SK-N-SH (cell line): ENCODE results near the gene MAP3K12. TPM values are rescaled to one million over a fixed set of nuclear protein-coding genes. Genes with fewer than 3 reads are reported as not detected.

ENCODE experiments used
- CTCF ChIA-PET: fragments of 300-600, 350-600 bp; formaldehyde crosslinking; extraction: SDS; loops from one replicate; lab custom pipeline; 2021; lab: Yijun Ruan, JAX
- POLR2A ChIA-PET: fragments of 350-600 bp; sonication (Branson Sonifier 250); formaldehyde crosslinking; extraction: SDS; loops from one replicate; lab custom pipeline; 2020; ENCODE audit warnings: antibody characterized with exemption, inconsistent platforms; lab: Yijun Ruan, JAX
- DNase-seq: peaks from one replicate; pipeline ENCODE4 v3.0.0; 2012
- H2AFZ ChIP-seq: fragments of 200-600 bp; sonication (generic); 2 replicates; pipeline ENCODE4 v1.8.1; 2016; ENCODE audit warnings: antibody characterized with exemption, mild to moderate bottlenecking, low read depth
- H3F3A ChIP-seq: fragments of 200-600 bp; sonication (generic); replicated peaks from 2 replicates; pipeline ENCODE3; 2016; ENCODE audit warnings: antibody characterized with exemption, mild to moderate bottlenecking; ENCODE audit not compliant: insufficient read depth
- H3K27ac ChIP-seq, 2 experiments: fragments of 200-500 bp in 1 of 2; fragments of 200-600 bp in 1 of 2; sonication (Bioruptor generic) in 1 of 2; sonication (generic), shearing (Covaris generic) in 1 of 2; 2 replicates each; pipeline versions ENCODE4 v1.5.1 to v1.6.1; 2014 to 2016; ENCODE audit warnings: low read depth in 2 of 2, inconsistent platforms in 1 of 2, low read length in 1 of 2, mild to moderate bottlenecking in 1 of 2, mixed read lengths in 1 of 2
- H3K27me3 ChIP-seq: fragments of 200-600 bp; sonication (generic), shearing (Covaris generic); 2 replicates; pipeline ENCODE4 v1.6.1; 2016; ENCODE audit warnings: mixed run types; ENCODE audit not compliant: insufficient read depth
- H3K36me3 ChIP-seq, 2 experiments: fragments of 200-500 bp in 1 of 2; fragments of 200-600 bp in 1 of 2; sonication (Bioruptor generic) in 1 of 2; sonication (generic) in 1 of 2; replicated peaks in 1 of 2; 2 replicates each; pipeline versions ENCODE3 to v1.5.1; 2014 to 2016; ENCODE audit warnings: low read length in 1 of 2, mild to moderate bottlenecking in 1 of 2; ENCODE audit not compliant: insufficient read depth in 2 of 2, control insufficient read depth in 1 of 2
- H3K4me1 ChIP-seq, 2 experiments: fragments of 200-500 bp in 1 of 2; fragments of 200-600 bp in 1 of 2; sonication (Bioruptor generic) in 1 of 2; sonication (generic), shearing (Covaris generic) in 1 of 2; 2 replicates each; pipeline versions ENCODE4 v1.5.1 to v1.6.1; 2014 to 2016; ENCODE audit warnings: low read depth in 1 of 2, low read length in 1 of 2, mixed run types in 1 of 2; ENCODE audit not compliant: insufficient read depth in 2 of 2, control insufficient read depth in 1 of 2
- H3K4me2 ChIP-seq: fragments of 200-600 bp; sonication (generic), shearing (Covaris generic); 2 replicates; pipeline ENCODE4 v1.6.1; 2017; ENCODE audit warnings: mixed run types
- H3K4me3 ChIP-seq, 2 experiments: fragments of 200-500 bp in 1 of 2; fragments of 200-600 bp in 1 of 2; sonication (Bioruptor generic) in 1 of 2; sonication (generic), shearing (Covaris generic) in 1 of 2; 2 replicates each; pipeline versions ENCODE4 v1.5.1 to v1.8.1; 2014 to 2016; ENCODE audit warnings: low read depth in 2 of 2, inconsistent platforms in 1 of 2, low read length in 1 of 2, mild to moderate bottlenecking in 1 of 2, mixed read lengths in 1 of 2, moderate library complexity in 1 of 2
- H3K79me2 ChIP-seq: fragments of 200-600 bp; sonication (generic); 2 replicates; pipeline ENCODE4 v1.8.1; 2017; ENCODE audit warnings: mild to moderate bottlenecking; ENCODE audit not compliant: insufficient read depth
- H3K9ac ChIP-seq: fragments of 200-600 bp; sonication (generic); 2 replicates; pipeline ENCODE4 v1.6.1; 2017; ENCODE audit warnings: mixed run types
- H3K9me2 ChIP-seq: fragments of 200-600 bp; sonication (generic); 2 replicates; pipeline ENCODE4 v1.6.1; 2017; ENCODE audit warnings: mixed run types
- H3K9me3 ChIP-seq: fragments of 200-600 bp; sonication (generic); 2 replicates; pipeline ENCODE4 v1.6.1; 2017; ENCODE audit warnings: mixed run types, mild to moderate bottlenecking, moderate library complexity
- H4K20me1 ChIP-seq: fragments of 200-600 bp; sonication (generic); 2 replicates; pipeline ENCODE4 v1.6.1; 2017; ENCODE audit warnings: mild to moderate bottlenecking, mixed run types; ENCODE audit not compliant: insufficient read depth
- ELF1 ChIP-seq: IDR thresholded peaks from 2 replicates; pipeline ENCODE4 v1.4.0; 2012
- EP300 ChIP-seq, 2 experiments: IDR thresholded peaks; 2 replicates each; pipeline versions ENCODE4 v1.4.0 to v1.6.1; 2012; ENCODE audit warnings: borderline replicate concordance in 1 of 2, low read depth in 1 of 2, low read length in 1 of 2
- EZH2phosphoT487 ChIP-seq: fragments of 200-600 bp; sonication (generic); IDR thresholded peaks from 2 replicates; pipeline ENCODE4 v1.6.1; 2017; ENCODE audit warnings: low read depth, mixed run types, mild to moderate bottlenecking, antibody characterized with exemption, moderate library complexity, borderline replicate concordance
- FOXJ3 ChIP-seq: sonication (generic); formaldehyde crosslinking; IDR thresholded peaks from 2 replicates; pipeline ENCODE4 v1.5.1; 2020; ENCODE audit warnings: mild to moderate bottlenecking, missing genetic modification reagents
- FOXM1 ChIP-seq: IDR thresholded peaks from 2 replicates; pipeline ENCODE4 v1.4.0; 2012; ENCODE audit warnings: low read depth, mild to moderate bottlenecking
- GATA2 ChIP-seq: sonication (generic); formaldehyde crosslinking; IDR thresholded peaks from 2 replicates; pipeline ENCODE4 v1.5.0; 2020; ENCODE audit warnings: mild to moderate bottlenecking, missing genetic modification reagents
- IRF3 ChIP-seq: fragments of 150-350 bp; IDR thresholded peaks from 2 replicates; pipeline ENCODE4 v1.6.1; 2016; ENCODE audit warnings: mild to moderate bottlenecking, low read depth, low read length
- MXI1 ChIP-seq: IDR thresholded peaks from 2 replicates; pipeline ENCODE4 v1.6.1; 2012; ENCODE audit warnings: mild to moderate bottlenecking, low read depth, low read length, improper control_type of control experiment
- NFIC ChIP-seq: IDR thresholded peaks from 2 replicates; pipeline ENCODE4 v1.4.0; 2012; ENCODE audit warnings: borderline replicate concordance
- PBX3 ChIP-seq: IDR thresholded peaks from 2 replicates; pipeline ENCODE4; 2012
- POLR2AphosphoS5 ChIP-seq: IDR thresholded peaks from 2 replicates; pipeline ENCODE4 v1.6.1; 2012; ENCODE audit warnings: low read depth, low read length
- REST ChIP-seq: IDR thresholded peaks from 2 replicates; pipeline ENCODE4 v1.6.1; 2012; ENCODE audit warnings: mild to moderate bottlenecking, low read depth, low read length, moderate library complexity
- RFX5 ChIP-seq: IDR thresholded peaks from 2 replicates; pipeline ENCODE4 v1.6.1; 2012; ENCODE audit warnings: mild to moderate bottlenecking, improper control_type of control experiment, low read length
- SMC3 ChIP-seq: IDR thresholded peaks from 2 replicates; pipeline ENCODE4 v1.6.1; 2012; ENCODE audit warnings: low read depth, low read length, improper control_type of control experiment
- TAF1 ChIP-seq: IDR thresholded peaks from 2 replicates; pipeline ENCODE4 v1.6.1; 2012; ENCODE audit warnings: low read depth, mild to moderate bottlenecking, low read length, moderate library complexity, borderline replicate concordance
- TEAD4 ChIP-seq: IDR thresholded peaks from 2 replicates; pipeline ENCODE4 v1.4.0; 2012; ENCODE audit warnings: mild to moderate bottlenecking, borderline replicate concordance; ENCODE audit not compliant: insufficient read depth
- USF1 ChIP-seq: IDR thresholded peaks from 2 replicates; pipeline ENCODE4 v1.4.0; 2012; ENCODE audit warnings: low read depth, borderline replicate concordance
- USF2 ChIP-seq: fragments of 150-350 bp; IDR thresholded peaks from 2 replicates; pipeline ENCODE4 v1.6.1; 2017; ENCODE audit warnings: antibody characterized with exemption, low read length, low read depth, borderline replicate concordance
- WGBS: methylation state at CpG from one replicate; pipeline ENCODE4 v1.1.6; 2017; ENCODE audit warnings: low lambda C conversion rate; 5-methylcytosine and 5-hydroxymethylcytosine counted together
- polyA plus RNA-seq, 3 experiments: library from polyadenylated mRNA; depleted of rRNA; stranded (reverse); fragments of >200 nt; gene quantifications; 2 replicates each; pipeline ENCODE4 v1.2.3, GENCODE V29; 2012

The MAP3K12 gene
- polyA plus RNA-seq, 1 of the 3 experiments (the other 2 are of a cell fraction): 57.6 TPM

- Histone ChIP-seq H2AFZ (no peak overlapping the region), H3K36me3 (peaks cover 16 to 51% of the 10 kb centered on the region in 2 experiments), H3K4me2 (no peak overlapping the region), H3K9ac (no peak overlapping the region), H3K4me1 (peaks cover 7 to 21% of the 10 kb centered on the region in 2 experiments), H3K27ac (no peak overlapping the region), H3K27me3 (no peaks in the 10 kb centered on the region), H3K79me2 (peaks cover 13% of the 10 kb centered on the region), H3F3A (peaks cover 32% of the 10 kb centered on the region), H3K4me3 (no peak overlapping the region)
- CTCF ChIA-PET: interaction anchor here (0.9 to 4.0 kb wide), 15 partner anchors 8 to 186 kb away, joined by 3 to 26 read pairs (median 12); partner anchors contain the start of genes AAAS and MAP3K12
- no peak for DNase-seq
- 90% methylated on average over 4 of the region's 4 CpGs for WGBS
- TF ChIP-seq ELF1: no peak
- TF ChIP-seq REST: no peak
- TF ChIP-seq PBX3: no peak
- TF ChIP-seq EZH2phosphoT487: no peak
- TF ChIP-seq GATA2 (CRISPR knock-in tag): no peak
- TF ChIP-seq SMC3: no peak
- TF ChIP-seq IRF3: no peak
- no peak for TF ChIP-seq FOXM1
- TF ChIP-seq MXI1: no peak
- TF ChIP-seq FOXJ3 (CRISPR knock-in tag): no peak
- TF ChIP-seq TAF1: no peak
- TF ChIP-seq EP300 (IDR thresholded peaks at IDR 0.05; ENCODE audit: borderline replicate concordance in 1 of 2, low read depth in 1 of 2, low read length in 1 of 2): no peak
- TF ChIP-seq RFX5: no peak
- no peak for TF ChIP-seq NFIC
- no peak for TF ChIP-seq USF1
- TF ChIP-seq POLR2AphosphoS5: no peak
- no peak for TF ChIP-seq TEAD4
- no peak for TF ChIP-seq USF2
- TF ChIP-seq, all 33 proteins: peak for 0
- Histone ChIP-seq H3K9me2 (no peaks in the 10 kb centered on the region), H3K9me3 (no peaks in the 10 kb centered on the region), H4K20me1 (no peaks in the 10 kb centered on the region)
- POLR2A ChIA-PET: interaction anchor here (1.0 kb wide), 1 partner anchor 155 kb away, joined by 3 read pairs; no protein-coding TSS in a partner anchor
Observed at GRCh38 chr12:53507603-53507885, 8.3 kb upstream of the MAP3K12 start.
